ENCODE data around the gene PNPLA3. TPM values are rescaled to one million over a fixed set of nuclear protein-coding genes. Genes with fewer than 3 reads are reported as not detected.

PNPLA3 gene
- total and polyA plus RNA-seq, 2 of the 4 experiments (the other 2 are of a cell fraction) = 3.6 to 7.5 TPM

GRCh38 chr22:43893266-43893665, 30.3 kb upstream of the PNPLA3 start:
- peaks cover 7% of the 10 kb centered on the region for H3K9me1 ChIP-seq (ENCODE audit: insufficient read depth, low read length)
- POLR2A ChIA-PET (ENCODE audit: unreplicated experiment) = no interaction called here
- no peaks in the 10 kb centered on the region for H4K20me1 ChIP-seq (ENCODE audit: insufficient read depth, low read length)
- peak overlapping the region; percentile 21; the same call in 1 of the 2 replicates for H4K91ac ChIP-seq (ENCODE audit: insufficient read depth, low read depth, low read length)
- no peaks in the 10 kb centered on the region for H3K79me1 ChIP-seq (ENCODE audit: low read depth in 1 of 2, low read length in 2 of 2)
- no peak overlapping the region for H2AK9ac ChIP-seq (replicated peaks; ENCODE audit: low read depth, low read length, poor library complexity)
- CTCF ChIA-PET = no interaction called here
- no CpG with 5 or more reads among the region's 5 CpGs for WGBS, 2 experiments (ENCODE audit: extremely low coverage in 2 of 2, insufficient read length in 1 of 2)
- dilution Hi-C loops (cut with HindIII; ENCODE audit: low sequenced_read_pairs, unreplicated experiment) (no loop called here), in situ Hi-C loops (cut with MboI; ENCODE audit: low sequenced_read_pairs) (no loop called here), intact Hi-C loops (cut with micrococcal nuclease) (no loop called here)
- H2AK5ac ChIP-seq (ENCODE audit: low read depth, low read length) = no peak overlapping the region; the same call in 1 of the 2 replicates
- BruUV-seq (replicated peaks) = no TSS peak
- H3K27me3 ChIP-seq (ENCODE audit: control insufficient read depth, insufficient read depth, low read length) = peaks cover 28% of the 10 kb centered on the region
- H2BK20ac ChIP-seq (ENCODE audit: low read depth, low read length) = no peak overlapping the region
- H3K4me1 ChIP-seq (ENCODE audit: control insufficient read depth, insufficient read depth, low read length) = peaks cover 9% of the 10 kb centered on the region
- H4K5ac ChIP-seq (ENCODE audit: low read depth, low read length) = no peak overlapping the region
- H4K8ac ChIP-seq (ENCODE audit: low read depth in 2 of 2, low read length in 2 of 2) = no peak overlapping the region
- no peak overlapping the region for H2BK15ac ChIP-seq (ENCODE audit: low read depth, low read length)
- H3K4me2 ChIP-seq (ENCODE audit: low read depth, low read length) = no peak overlapping the region
- no peak overlapping the region for H3K56ac ChIP-seq (ENCODE audit: extremely low read depth, insufficient read depth, low read length)
- H3K23ac ChIP-seq (ENCODE audit: low read depth, low read length) = no peak overlapping the region
- H2BK120ac ChIP-seq (ENCODE audit: low read depth, low read length) = no peak overlapping the region
- no peak overlapping the region for H3K9ac ChIP-seq (ENCODE audit: low read depth, low read length)
- no peak overlapping the region for H3K4me3 ChIP-seq (ENCODE audit: insufficient read depth, low read depth, low read length)
- H3K4ac ChIP-seq (ENCODE audit: low read depth, low read length) = no peak overlapping the region; the same call in 1 of the 2 replicates
- DNase-seq (no peak), ATAC-seq (ENCODE audit: low read depth) (no peak)
- H3K27ac ChIP-seq (ENCODE audit: insufficient read depth, low read length) = no peak overlapping the region
- H2AFZ ChIP-seq (replicated peaks; ENCODE audit: low read length, poor library complexity) = peak overlapping the region; percentile 56
- no peak overlapping the region for H3K18ac ChIP-seq (ENCODE audit: low read depth, low read length)
- no peaks in the 10 kb centered on the region for H3K36me3 ChIP-seq (ENCODE audit: control insufficient read depth, insufficient read depth, low read length)
- H3K9me3 ChIP-seq (ENCODE audit: control insufficient read depth, insufficient read depth, low read length) = no peaks in the 10 kb centered on the region
- no peak overlapping the region for H2BK5ac ChIP-seq (ENCODE audit: low read depth, low read length, poor library complexity, severe bottlenecking)
- H3K14ac ChIP-seq (replicated peaks; ENCODE audit: low read depth, low read length) = no peak overlapping the region
- no peak for TF ChIP-seq POLR2A (IDR thresholded peaks at IDR 0.05; ENCODE audit: low read depth, low read length)
- TF ChIP-seq RAD21 (IDR thresholded peaks at IDR 0.05; ENCODE audit: low read length) = no peak
- TF ChIP-seq RCOR1 (IDR thresholded peaks at IDR 0.05; ENCODE audit: insufficient replicate concordance, low read length) = no peak
- no peak for TF ChIP-seq BHLHE40 (IDR thresholded peaks at IDR 0.05; ENCODE audit: low read depth, low read length)
- no peak for TF ChIP-seq NFE2L2 (IDR thresholded peaks at IDR 0.05; ENCODE audit: low read depth, low read length)
- TF ChIP-seq CEBPB (IDR thresholded peaks at IDR 0.05; ENCODE audit: low read depth, low read length) = no peak
